A673 (cell line): ENCODE results near the gene ZC3H8. TPM values are rescaled to one million over a fixed set of nuclear protein-coding genes. Genes with fewer than 3 reads are reported as not detected.
"Not testable (repeated sequence)": the region's sequence is repeated elsewhere in the genome, so short reads cannot be mapped to it uniquely, and the experiment has no call there.

Source experiments
- BruUV-seq: library from RNA; stranded (reverse); fragments of 400-500 nt; replicated peaks from 2 replicates; lab custom pipeline; 2021; lab: Mats Ljungman, UMichigan
- CTCF ChIA-PET: fragments of 300-600 bp; sonication (Branson Sonifier 250); formaldehyde crosslinking; loops from one replicate; lab custom pipeline; 2022; ENCODE audit warnings: antibody characterized with exemption; lab: Charles Lee
- POLR2A ChIA-PET: fragments of 300-600 bp; sonication (Branson Sonifier 250); formaldehyde crosslinking; loops from one replicate; lab custom pipeline; 2022; ENCODE audit warnings: antibody characterized with exemption; ENCODE audit not compliant: low non-redundant PET; lab: Charles Lee
- DNase-seq: peaks from one replicate; pipeline ENCODE4 v3.0.0-alpha.2; 2015; ENCODE audit warnings: low spot score
- H3K27ac ChIP-seq: fragments of 200-600 bp; sonication (generic); 2 replicates; pipeline ENCODE4 v1.5.1; 2016; ENCODE audit warnings: mixed run types, low read depth, mild to moderate bottlenecking, mixed read lengths, antibody characterized with exemption, low read length; ENCODE audit not compliant: poor library complexity, severe bottlenecking
- H3K27me3 ChIP-seq: fragments of 200-600 bp; sonication (generic); replicated peaks from 2 replicates; pipeline ENCODE4 v1.6.1; 2017; ENCODE audit warnings: mixed run types, low read depth, mild to moderate bottlenecking, mixed read lengths, antibody characterized with exemption, low read length; ENCODE audit not compliant: insufficient read depth, poor library complexity
- H3K36me3 ChIP-seq: fragments of 200-600 bp; sonication (generic); 2 replicates; pipeline ENCODE4 v1.6.1; 2016; ENCODE audit warnings: mixed run types, mild to moderate bottlenecking, mixed read lengths, antibody characterized with exemption, low read length; ENCODE audit not compliant: insufficient read depth, poor library complexity, severe bottlenecking
- H3K4me1 ChIP-seq: fragments of 200-600 bp; sonication (generic); 2 replicates; pipeline ENCODE4 v1.6.1; 2017; ENCODE audit warnings: mixed run types, mild to moderate bottlenecking, mixed read lengths, antibody characterized with exemption, low read length; ENCODE audit not compliant: insufficient read depth, poor library complexity, severe bottlenecking
- H3K4me3 ChIP-seq: fragments of 200-600 bp; sonication (generic); 2 replicates; pipeline ENCODE4 v1.5.1; 2016; ENCODE audit warnings: low read depth, mixed run types, mild to moderate bottlenecking, mixed read lengths, low read length; ENCODE audit not compliant: poor library complexity, severe bottlenecking
- H3K9me3 ChIP-seq: fragments of 200-600 bp; sonication (generic); 2 replicates; pipeline ENCODE4 v1.6.1; 2016; ENCODE audit warnings: mixed run types, low read depth, mild to moderate bottlenecking, mixed read lengths, antibody characterized with exemption, low read length; ENCODE audit not compliant: poor library complexity, severe bottlenecking
- EZH2 ChIP-seq: fragments of 200-600 bp; sonication (generic); IDR thresholded peaks from 2 replicates; pipeline ENCODE4 v1.6.1; 2017; ENCODE audit warnings: borderline replicate concordance, low read depth, mild to moderate bottlenecking, mixed read lengths, antibody characterized with exemption, low read length; ENCODE audit not compliant: poor library complexity, severe bottlenecking
- intact Hi-C: fragments of 100-400 bp; cut with micrococcal nuclease; formaldehyde crosslinking; loops from one replicate; pipeline ENCODE4 v1.10.0; 2022; ENCODE audit not compliant: unreplicated experiment
- total RNA-seq: library from RNA; stranded (reverse); gene quantifications from 2 replicates; pipeline ENCODE4 v1.2.3, GENCODE V29; 2021
- TF ChIP-seq, protein P1 (sequence below): fragments of 300-800, 200-600 bp; sonication (generic); conservative IDR thresholded peaks from 2 replicates; pipeline ENCODE4 v1.5.1; 2017; ENCODE audit warnings: low read depth, mild to moderate bottlenecking, antibody characterized with exemption, low read length, moderate library complexity, mixed read lengths

ZC3H8 gene
- total RNA-seq, 1 experiment from 2014 or later = 23.2 TPM

DNA sequence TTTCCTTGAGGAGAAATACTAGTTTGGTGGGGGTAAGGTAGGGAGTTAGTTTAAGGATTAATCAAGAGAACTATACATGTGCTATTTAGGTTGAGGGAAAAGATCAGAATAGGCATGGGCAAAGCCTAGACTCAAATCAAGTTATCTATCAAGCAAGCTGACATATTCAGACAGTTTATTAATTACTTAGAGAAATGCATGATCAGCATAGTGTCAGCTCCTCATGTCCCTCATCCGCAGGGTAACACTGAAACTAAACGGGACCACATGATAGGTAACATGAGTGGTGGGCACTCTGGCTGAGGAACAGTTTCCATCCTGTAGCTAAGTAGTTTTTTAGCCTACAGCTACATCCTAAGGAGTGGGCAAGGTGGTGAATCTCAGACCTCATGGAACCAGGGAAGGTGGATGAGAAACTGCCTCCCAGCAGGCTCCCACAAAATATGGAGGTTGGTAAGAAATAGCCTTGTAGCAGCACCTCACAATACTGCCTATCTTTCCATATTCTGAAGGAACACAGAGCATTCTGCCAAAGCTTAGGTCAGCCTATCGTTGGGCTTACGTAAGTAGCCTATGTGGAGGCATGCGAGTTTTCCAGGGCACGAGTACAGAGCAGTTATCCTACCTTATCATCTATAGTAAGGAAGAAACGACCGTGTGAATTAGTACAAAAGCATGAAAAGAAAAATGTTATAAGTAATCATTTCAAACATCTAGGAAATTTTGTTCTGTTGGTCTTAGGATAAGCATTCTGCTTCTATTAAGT is 39.0 kb upstream of the ZC3H8 start:
- no peaks in the 10 kb centered on the region for H3K9me3 ChIP-seq
- no peak overlapping the region for H3K4me3 ChIP-seq
- H3K36me3 ChIP-seq = no peaks in the 10 kb centered on the region
- BruUV-seq = no TSS peak
- ChIA-PET CTCF (no interaction called here), POLR2A (no interaction called here)
- no peaks in the 10 kb centered on the region for H3K4me1 ChIP-seq
- DNase-seq = no peak
- no peak for TF ChIP-seq EZH2
- TF ChIP-seq, protein P1, sequence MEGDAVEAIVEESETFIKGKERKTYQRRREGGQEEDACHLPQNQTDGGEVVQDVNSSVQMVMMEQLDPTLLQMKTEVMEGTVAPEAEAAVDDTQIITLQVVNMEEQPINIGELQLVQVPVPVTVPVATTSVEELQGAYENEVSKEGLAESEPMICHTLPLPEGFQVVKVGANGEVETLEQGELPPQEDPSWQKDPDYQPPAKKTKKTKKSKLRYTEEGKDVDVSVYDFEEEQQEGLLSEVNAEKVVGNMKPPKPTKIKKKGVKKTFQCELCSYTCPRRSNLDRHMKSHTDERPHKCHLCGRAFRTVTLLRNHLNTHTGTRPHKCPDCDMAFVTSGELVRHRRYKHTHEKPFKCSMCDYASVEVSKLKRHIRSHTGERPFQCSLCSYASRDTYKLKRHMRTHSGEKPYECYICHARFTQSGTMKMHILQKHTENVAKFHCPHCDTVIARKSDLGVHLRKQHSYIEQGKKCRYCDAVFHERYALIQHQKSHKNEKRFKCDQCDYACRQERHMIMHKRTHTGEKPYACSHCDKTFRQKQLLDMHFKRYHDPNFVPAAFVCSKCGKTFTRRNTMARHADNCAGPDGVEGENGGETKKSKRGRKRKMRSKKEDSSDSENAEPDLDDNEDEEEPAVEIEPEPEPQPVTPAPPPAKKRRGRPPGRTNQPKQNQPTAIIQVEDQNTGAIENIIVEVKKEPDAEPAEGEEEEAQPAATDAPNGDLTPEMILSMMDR = no peak
- H3K27ac ChIP-seq = no peak overlapping the region
- H3K27me3 ChIP-seq = no peaks in the 10 kb centered on the region
- intact Hi-C loops = no loop called here

DNA sequence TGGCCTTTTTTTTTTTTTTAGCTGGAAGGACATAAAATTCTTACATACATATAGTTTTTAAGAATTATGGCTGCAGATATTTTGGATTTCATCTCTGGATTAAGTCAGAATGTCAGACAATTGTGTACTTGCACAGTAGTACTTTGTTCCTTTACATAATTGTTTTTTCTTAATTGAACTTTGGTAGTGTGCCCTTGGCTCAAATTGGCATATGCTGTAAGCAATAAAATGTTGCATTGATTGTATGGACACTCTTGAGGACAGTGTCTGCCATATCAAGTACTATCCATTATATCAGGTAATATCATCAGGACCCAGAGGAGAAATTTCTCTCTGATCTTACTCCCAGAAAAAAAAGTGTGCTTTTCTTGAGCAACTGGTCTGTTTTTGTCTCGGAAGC is 35.8 kb upstream of the ZC3H8 start:
- no TSS peak for BruUV-seq
- no peaks in the 10 kb centered on the region for H3K4me1 ChIP-seq
- intact Hi-C loops = no loop called here
- H3K27me3 ChIP-seq = no peaks in the 10 kb centered on the region
- ChIA-PET CTCF (no interaction called here), POLR2A (no interaction called here)
- H3K36me3 ChIP-seq = no peaks in the 10 kb centered on the region
- no peak overlapping the region for H3K27ac ChIP-seq
- no peaks in the 10 kb centered on the region for H3K9me3 ChIP-seq
- TF ChIP-seq, protein P1 = no peak
- no peak for TF ChIP-seq EZH2
- no peak overlapping the region for H3K4me3 ChIP-seq
- no peak for DNase-seq

DNA sequence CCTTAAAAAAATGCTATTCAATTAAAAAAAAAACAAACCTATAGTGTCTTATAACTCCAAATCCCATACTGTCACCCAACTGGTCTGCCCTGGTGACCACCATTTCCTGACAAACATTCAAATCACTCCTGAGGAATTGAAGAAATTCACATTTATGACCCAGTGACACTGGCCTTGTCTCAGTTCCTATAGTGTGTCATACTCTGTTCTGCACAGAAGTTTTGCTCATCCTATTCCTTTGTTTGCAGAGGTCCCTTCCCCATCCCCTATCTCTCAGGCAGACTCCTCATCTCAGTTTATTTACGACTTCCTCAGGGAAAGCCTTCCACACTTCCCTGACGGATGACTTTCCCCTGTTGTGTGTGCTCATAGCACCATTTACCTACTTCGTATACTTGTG is 35.2 kb upstream of the ZC3H8 start:
- ChIA-PET CTCF (no interaction called here), POLR2A (no interaction called here)
- Histone ChIP-seq H3K9me3 (no peaks in the 10 kb centered on the region), H3K36me3 (no peaks in the 10 kb centered on the region), H3K27me3 (no peaks in the 10 kb centered on the region), H3K27ac (no peak overlapping the region), H3K4me1 (no peaks in the 10 kb centered on the region), H3K4me3 (no peak overlapping the region)
- no TSS peak for BruUV-seq
- intact Hi-C loops = no loop called here
- TF ChIP-seq, protein P1 = no peak
- no peak for TF ChIP-seq EZH2
- no peak for DNase-seq

DNA sequence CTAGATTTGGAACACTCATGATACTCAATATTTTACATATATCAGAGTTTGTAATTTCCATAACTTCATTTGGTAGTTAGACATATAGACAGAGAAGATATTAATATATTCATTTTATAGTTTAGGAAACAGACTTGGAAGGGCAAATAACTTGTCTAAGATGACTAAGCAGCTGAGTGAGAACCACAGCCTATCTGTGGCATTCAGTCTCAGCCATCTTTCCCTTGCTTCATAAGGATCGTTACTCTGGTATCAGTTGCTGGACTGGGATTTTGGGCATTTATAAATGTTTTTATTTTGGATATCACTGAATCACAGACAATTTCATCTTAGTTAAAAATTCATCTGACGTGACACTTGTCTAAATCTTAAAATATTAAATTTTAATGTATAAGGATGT is 28.7 kb upstream of the ZC3H8 start:
- CTCF ChIA-PET, H3K36me3 ChIP-seq: not testable (repeated sequence)

DNA sequence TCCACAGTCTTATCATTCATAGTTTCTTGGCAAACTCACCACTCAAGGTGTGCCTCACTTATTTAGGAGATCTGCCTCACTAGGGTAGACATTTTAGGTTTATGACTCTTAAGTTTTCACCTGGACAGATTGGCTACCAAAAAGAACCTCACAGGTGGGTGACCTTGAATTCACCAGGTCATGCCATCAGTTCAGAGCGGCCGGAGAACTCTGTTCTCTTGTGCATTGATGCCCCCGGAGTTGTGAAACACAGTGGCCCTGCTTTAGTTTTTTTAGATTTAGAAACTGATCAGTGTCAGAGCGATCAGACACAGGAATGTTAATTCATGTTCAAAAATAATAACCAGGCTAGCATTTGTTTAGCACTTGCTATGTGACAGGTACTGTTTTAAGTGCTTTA is 27.2 kb upstream of the ZC3H8 start:
- H3K27ac ChIP-seq, H3K4me1 ChIP-seq, H3K9me3 ChIP-seq, H3K36me3 ChIP-seq, H3K4me3 ChIP-seq, POLR2A ChIA-PET, DNase-seq, CTCF ChIA-PET, H3K27me3 ChIP-seq, BruUV-seq, intact Hi-C loops: not testable (repeated sequence)

More for the DNA sequence above, 28.7 kb upstream of the ZC3H8 start:
- H3K27me3 ChIP-seq, H3K4me3 ChIP-seq, H3K9me3 ChIP-seq, BruUV-seq, H3K4me1 ChIP-seq, intact Hi-C loops, DNase-seq, H3K27ac ChIP-seq, POLR2A ChIA-PET: not testable (repeated sequence)
